Fibroblast of lung (primary cell): ENCODE data around the gene GABBR2.

ENCODE experiments used
- EZH2 ChIP-seq: IDR thresholded peaks from 2 replicates; pipeline ENCODE4 v1.5.1; 2012; ENCODE audit warnings: low read length, control low read depth, mild to moderate bottlenecking; ENCODE audit errors: missing control alignments
- TF ChIP-seq, protein P1 (sequence below), 2 donors: IDR thresholded peaks in 1 of 2; conservative IDR thresholded peaks in 1 of 2; 1 replicate in 1 of 2; 2 replicates in 1 of 2; pipeline ENCODE4 v1.5.1; 2011 to 2012; ENCODE audit warnings: low read length in 2 of 2, control low read depth in 1 of 2, inconsistent platforms in 1 of 2, low read depth in 1 of 2, mild to moderate bottlenecking in 1 of 2

DNA sequence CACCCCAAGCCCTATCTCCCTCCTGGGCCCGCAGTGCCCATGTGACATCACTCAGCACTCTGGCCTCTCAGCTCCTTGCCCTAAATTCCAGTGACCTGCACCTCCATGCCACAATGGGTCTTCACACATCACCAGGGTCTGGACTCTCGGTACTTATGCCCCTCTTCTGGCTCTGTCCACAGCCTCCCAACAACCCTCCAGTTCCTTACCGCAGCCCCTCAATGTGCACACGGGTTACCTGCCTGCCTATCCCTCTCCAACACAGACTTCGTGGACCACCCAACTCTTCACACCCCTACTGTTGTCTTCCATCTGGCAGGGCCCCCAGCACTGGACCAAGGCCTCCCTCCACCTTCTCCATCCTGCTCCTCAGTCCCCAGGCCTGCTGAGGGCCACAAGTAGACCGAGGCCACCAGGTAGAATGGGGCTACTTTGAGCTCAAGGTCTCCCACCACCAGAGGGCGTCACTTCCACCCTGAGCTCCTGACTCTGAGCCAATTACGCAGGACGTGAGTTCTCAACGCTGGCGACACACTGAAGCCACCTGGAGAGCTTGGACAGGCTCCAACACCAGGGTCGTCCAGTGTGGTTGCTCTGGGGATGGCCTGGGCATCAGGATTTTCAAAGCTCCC lies 172.1 kb downstream of the GABBR2 start:
- TF ChIP-seq, protein P1, sequence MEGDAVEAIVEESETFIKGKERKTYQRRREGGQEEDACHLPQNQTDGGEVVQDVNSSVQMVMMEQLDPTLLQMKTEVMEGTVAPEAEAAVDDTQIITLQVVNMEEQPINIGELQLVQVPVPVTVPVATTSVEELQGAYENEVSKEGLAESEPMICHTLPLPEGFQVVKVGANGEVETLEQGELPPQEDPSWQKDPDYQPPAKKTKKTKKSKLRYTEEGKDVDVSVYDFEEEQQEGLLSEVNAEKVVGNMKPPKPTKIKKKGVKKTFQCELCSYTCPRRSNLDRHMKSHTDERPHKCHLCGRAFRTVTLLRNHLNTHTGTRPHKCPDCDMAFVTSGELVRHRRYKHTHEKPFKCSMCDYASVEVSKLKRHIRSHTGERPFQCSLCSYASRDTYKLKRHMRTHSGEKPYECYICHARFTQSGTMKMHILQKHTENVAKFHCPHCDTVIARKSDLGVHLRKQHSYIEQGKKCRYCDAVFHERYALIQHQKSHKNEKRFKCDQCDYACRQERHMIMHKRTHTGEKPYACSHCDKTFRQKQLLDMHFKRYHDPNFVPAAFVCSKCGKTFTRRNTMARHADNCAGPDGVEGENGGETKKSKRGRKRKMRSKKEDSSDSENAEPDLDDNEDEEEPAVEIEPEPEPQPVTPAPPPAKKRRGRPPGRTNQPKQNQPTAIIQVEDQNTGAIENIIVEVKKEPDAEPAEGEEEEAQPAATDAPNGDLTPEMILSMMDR (conservative IDR thresholded peaks at IDR 0.05 in 1 of 2, IDR thresholded peaks at IDR 0.05 in 1 of 2; ENCODE audit: low read depth in 1 of 2, low read length in 2 of 2) = peak in 1 of 2 donors; percentile 21
- no peak for TF ChIP-seq EZH2
